Posterior cingulate gyrus (tissue), 11 donors: Measurements from ENCODE around the gene TMEM125.
A peak's percentile ranks its signal among the peaks of the same experiment; 100 is the strongest.

Experiments used
- DNase-seq, 10 donors: peaks; one replicate each; pipeline versions ENCODE4 v3.0.0 to v3.0.0-alpha.2; 2020 to 2021; ENCODE audit warnings: mixed read lengths in 3 of 10
- intact Hi-C: fragments of 100-400 bp; cut with DNase I; formaldehyde crosslinking; loops from one replicate; pipeline ENCODE4 v1.15.1; 2023

TMEM125 gene

GRCh38 chr1:43269627-43270375, at the start of gene TMEM125:
TMEM125 (plus strand) TSS chr1:43269983; CDS start chr1:43272723, 2,740 bp downstream.
- peak in 1 of 10 donors; percentile 24 for DNase-seq
- intact Hi-C loops = no loop called here

GRCh38 chr1:43220905-43221778, 48.6 kb upstream of the TMEM125 start:
- no peak for DNase-seq
- intact Hi-C loops = loop anchor here (10.0 kb wide), 1 partner anchor 314 kb away; the partner anchor contains the start of gene PTPRF

DNA sequence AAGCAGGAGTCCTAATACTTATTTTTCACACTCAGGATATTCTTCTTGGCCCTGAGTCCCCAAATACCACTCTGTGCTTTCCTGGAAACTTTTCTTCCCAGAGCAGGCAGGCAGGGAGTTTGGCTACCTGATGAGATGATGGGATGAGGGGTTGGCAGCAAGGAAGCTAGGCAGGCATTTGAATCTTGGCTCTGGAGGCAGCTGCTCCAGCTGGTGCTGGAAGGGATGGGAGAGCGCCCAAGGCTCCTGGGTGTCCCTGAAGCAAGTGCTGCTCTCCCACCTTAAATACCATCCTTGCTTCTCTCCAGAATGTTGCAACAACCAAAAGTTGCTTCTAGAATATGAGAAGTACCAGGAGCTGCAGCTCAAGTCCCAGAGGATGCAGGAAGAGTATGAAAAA, 48.0 kb upstream of the TMEM125 start:
- DNase-seq = no peak
- intact Hi-C loops = loop anchor here (10.0 kb wide), 1 partner anchor 313 kb away; the partner anchor contains the start of gene PTPRF

DNA sequence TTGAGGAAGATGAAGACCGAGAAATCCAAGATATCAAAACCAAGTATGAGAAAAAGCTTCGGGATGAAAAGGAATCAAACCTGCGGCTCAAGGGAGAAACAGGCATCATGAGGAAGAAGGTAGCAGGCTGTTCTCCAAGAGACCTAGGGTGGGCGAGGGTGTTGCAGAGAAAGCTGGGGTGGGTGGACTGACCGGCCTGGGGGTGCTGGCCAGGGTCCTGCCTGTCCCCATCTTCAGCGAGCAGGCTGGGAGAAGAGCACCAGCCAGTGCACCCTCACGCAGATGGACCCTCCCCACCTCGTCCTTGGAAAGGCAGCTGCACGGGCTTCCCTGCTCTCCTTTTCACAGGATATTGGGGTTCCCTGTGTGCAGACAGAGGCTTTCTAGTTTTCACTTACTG, 46.9 kb upstream of the TMEM125 start:
- no peak for DNase-seq
- intact Hi-C loops = loop anchor here (10.0 kb wide), 1 partner anchor 312 kb away; the partner anchor contains the start of gene PTPRF

- DNase-seq = no peak
- intact Hi-C loops = loop anchor here (10.0 kb wide), 1 partner anchor 310 kb away; the partner anchor contains the start of gene PTPRF
These were observed 44.6 kb upstream of the TMEM125 start for GRCh38 chr1:43225168-43225567.

DNA sequence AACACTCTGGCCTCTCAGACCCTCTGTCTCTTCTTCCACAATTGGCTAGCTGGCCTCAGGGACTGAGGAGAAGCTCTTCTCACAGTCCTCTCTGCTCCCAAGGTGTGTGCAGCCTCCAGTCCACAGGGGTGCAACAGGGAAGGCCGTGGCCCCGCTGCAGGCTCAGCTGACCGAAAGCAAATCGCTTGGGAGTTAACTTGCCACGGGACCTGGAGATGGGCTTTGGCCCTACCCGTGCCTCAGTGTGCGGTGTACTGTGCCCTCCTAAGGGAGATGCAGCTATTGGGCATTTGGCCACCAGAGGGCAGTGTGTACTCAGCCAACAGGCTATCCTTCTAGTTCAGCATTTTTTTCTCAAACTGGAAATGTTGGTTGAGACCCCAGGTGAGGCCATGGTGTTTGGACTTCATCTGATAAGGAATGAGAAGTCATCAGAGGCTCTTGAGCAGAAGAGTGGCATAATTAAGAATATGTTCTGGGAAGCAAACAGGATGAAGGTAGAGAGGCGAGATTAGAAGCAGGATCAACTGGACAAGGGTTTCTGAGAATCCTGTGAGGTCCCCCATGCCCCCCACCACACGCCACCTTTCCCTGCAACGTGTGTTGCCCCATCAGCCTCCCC, 42.5 kb upstream of the TMEM125 start:
- peak; percentile 66 to 97 (median 92) for DNase-seq
- intact Hi-C loops = loop anchor here (1.0 to 10.0 kb wide), 2 partner anchors 187 to 308 kb away; partner anchors contain the start of gene PTPRF

DNA sequence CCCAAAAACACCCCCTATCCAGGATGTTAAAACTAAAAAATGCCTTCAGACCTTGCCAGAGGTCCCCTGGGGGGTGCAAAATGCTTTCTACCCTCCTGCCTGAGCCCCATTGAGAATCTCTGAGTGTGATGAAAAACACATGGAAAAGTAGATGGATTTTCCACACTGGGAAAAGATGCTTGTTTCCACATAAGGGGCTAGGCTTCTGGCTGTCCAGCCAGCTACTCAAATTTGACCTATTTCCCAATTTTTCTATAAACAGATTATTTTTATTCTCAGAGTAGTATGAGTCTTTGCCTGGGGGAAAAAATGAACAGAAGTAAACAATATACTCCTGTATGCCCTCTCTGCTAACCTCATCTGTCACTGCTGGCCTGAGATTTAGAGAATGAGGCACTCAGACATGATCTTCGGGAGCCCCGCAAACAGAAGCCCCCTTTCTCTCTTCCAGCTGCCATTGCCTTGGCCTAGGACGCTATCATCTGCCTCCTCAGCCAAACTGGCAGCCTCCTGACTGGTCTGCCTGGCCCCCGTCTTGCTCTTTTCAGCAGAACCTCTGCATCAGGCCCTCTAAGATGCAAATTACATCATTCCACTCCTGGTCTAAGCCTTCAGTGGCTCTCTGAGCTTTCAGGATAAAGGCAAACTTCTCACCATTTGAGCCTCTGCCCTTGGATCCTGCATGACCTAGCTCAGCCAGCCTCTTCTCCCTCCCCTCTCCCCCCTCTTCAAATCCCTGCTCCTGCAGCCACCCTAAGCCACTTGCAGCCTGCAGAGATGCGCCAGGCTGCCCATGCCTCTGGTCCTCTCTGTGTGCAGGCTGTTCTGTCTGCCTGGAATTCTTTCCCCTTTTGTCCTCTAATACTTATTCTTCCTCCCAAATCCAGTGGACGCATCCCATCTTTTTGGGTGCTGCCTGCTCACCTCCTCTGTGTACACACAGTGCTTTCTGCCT, 39.7 kb upstream of the TMEM125 start:
- no peak for DNase-seq
- intact Hi-C loops = loop anchor here (10.0 kb wide), 1 partner anchor 305 kb away; the partner anchor contains the start of gene PTPRF

GRCh38 chr1:43232074-43232473, 37.7 kb upstream of the TMEM125 start:
- no peak for DNase-seq
- intact Hi-C loops = no loop called here

GRCh38 chr1:43232482-43232881, 37.3 kb upstream of the TMEM125 start:
- DNase-seq = peak in 7 of 10 donors; percentile 42 to 90 (median 46)
- intact Hi-C loops = no loop called here

DNA sequence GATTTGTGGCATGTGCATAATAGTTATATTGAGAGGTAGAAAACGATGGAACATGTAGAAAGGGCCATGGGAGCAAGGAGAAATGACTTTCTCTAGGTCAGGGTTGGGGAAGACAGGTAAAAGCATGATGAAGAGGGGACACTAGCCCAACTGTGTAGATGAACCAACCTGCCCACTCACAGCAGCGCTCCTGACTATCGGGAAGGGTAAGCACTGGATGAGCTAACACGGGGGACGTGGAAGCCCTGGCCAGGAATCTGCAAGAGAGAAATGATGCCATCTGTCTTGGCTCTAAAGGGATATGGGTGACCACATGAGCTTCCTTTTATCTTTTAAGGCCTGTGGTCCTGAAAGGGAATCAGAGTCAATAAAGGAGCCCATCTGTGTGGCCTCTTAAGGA, 36.2 kb upstream of the TMEM125 start:
- DNase-seq = peak in 4 of 10 donors; percentile 19 to 86 (median 68)
- intact Hi-C loops = no loop called here

GRCh38 chr1:43234267-43234666, 35.5 kb upstream of the TMEM125 start:
- DNase-seq = no peak
- intact Hi-C loops = no loop called here

DNA sequence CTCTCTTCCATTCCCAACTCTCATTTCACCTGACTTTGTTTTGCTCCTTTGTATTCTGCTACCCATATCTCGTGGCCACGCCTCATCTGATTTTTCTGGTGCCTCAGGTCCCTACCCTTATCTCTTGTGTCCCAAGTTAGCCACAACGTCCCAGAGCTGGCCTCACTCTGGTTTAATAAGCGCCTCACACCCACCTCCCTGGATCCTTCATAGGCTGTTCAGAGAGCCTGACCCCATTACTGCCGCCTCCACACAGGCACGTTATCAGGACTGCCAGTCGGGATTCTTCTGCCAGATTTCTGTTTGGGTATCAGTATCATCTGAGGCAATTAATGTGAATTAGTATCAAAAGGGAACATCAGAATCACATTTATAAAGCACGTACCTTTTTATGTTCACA, 34.7 kb upstream of the TMEM125 start:
- no peak for DNase-seq
- intact Hi-C loops = no loop called here

DNA sequence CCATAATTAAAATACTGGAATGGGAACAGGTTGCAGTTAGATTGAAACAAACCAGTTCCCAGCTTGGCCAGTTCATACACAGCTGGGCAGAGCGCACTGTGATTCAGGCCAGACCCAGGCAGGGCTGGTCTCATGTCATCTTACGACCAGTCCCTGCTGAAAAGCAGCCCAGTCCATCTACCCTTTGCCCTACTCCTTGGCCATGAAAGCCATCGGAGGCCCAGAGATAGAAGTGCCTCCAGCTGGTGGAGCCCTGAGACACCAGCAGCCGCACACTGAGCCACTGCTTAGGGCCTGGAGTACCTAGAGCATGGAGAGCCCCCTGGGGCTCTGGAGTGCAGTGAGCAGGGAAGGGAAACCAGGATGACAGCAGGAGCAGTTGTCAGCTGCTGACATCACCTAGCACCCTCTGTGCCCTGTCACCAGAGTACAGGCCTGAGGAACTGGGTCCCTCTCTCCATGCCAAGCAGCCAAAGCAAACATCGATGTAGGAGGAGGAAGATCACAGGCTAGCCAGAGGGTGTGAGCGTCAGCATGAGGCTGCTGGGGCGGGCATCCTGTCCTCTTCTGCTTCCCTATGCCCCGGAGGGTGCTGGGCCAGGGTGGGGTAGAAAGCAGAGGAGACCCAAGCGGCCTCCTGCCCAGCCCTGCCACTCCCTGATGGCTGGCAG, 34.2 kb upstream of the TMEM125 start:
- intact Hi-C loops = no loop called here
- no peak for DNase-seq

GRCh38 chr1:43237121-43237520, 32.7 kb upstream of the TMEM125 start:
- no peak for DNase-seq
- intact Hi-C loops = no loop called here

- intact Hi-C loops = loop anchor here (1.0 to 2.0 kb wide), 2 partner anchors 119 to 145 kb away; no protein-coding TSS in a partner anchor
- peak in 8 of 10 donors; percentile 38 to 96 (median 74) for DNase-seq
These were observed 31.7 kb upstream of the TMEM125 start for GRCh38 chr1:43238085-43238484.

DNA sequence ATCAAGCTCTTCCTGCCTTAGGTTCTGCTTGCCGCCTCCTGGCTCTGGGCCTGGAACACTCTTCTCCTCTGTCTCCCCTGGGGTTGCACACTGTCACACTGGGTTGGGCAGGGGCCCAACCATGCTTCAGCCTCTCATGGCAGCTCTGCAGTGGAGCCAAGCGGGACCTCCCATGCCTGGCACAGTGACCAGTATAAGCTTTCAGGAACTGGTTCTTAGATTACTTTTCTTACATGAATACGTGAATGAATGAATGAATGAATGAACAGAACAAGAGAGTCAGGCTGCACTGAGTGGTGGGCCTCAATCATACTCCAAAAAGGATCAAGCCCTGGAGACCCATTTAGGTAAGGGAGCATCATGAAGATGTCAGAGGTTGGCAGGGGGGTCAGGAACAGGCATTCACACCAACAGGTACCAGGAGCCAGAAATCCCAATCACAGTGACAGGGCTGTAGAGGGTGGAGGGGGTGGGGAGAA, 30.8 kb upstream of the TMEM125 start:
- intact Hi-C loops = loop anchor here (1.0 to 2.0 kb wide), 2 partner anchors 118 to 144 kb away; no protein-coding TSS in a partner anchor
- peak in 1 of 10 donors; percentile 73 for DNase-seq

GRCh38 chr1:43239484-43239883, 30.3 kb upstream of the TMEM125 start:
- intact Hi-C loops = loop anchor here (2.0 kb wide), 1 partner anchor 117 kb away; no protein-coding TSS in a partner anchor
- no peak for DNase-seq

DNA sequence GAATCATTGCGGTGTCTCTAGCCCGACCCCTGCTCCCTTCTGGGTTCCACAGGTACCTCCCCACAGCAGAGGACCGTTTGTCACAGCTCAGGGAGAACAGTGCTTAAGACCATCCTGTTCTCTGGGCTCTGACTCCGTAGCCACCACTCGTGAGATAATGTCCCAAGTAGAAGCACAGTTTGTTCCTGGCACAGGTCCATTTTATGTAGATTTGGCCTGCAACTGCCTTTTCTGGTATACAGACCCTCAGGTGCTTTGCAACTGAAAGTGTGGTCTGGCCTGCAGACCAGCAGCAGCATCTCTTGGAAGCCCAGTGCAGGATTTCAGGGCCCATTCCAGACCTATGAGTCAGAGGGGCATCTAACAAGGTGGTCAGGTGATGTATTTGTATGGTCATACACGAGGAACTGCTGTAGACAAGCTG, 28.4 kb upstream of the TMEM125 start:
- intact Hi-C loops = no loop called here
- no peak for DNase-seq
